ENCODE measurements around the gene SLC35F3.

- no peak for TF ChIP-seq POLR2AphosphoS5 (IDR thresholded peaks at IDR 0.05; ENCODE audit: low read depth, low read length)
- no peak for TF ChIP-seq SIN3A (IDR thresholded peaks at IDR 0.05; ENCODE audit: borderline replicate concordance, insufficient read depth, low read length)
Measured at GRCh38 chr1:234200566-234200965, 296.1 kb downstream of the SLC35F3 start.

Measured in PFSK-1 (cell line).